Spleen (tissue), 7 donors: Measurements from ENCODE around the gene TBC1D9B.

ENCODE experiments used
- CTCF ChIP-seq, 11 experiments: fragments of 200-600 bp in 7 of 11; fragments of 450-650 bp in 4 of 11; sonication (generic) in 4 of 11; IDR thresholded peaks in 8 of 11; conservative IDR thresholded peaks in 3 of 11; 1 replicate in 7 of 11; 2 replicates in 4 of 11; pipeline versions ENCODE4 v1.4.0 to v1.8.0; 2016 to 2021; ENCODE audit warnings: antibody characterized with exemption in 11 of 11, inconsistent platforms in 4 of 11, mild to moderate bottlenecking in 1 of 11
- POLR2A ChIP-seq, 3 donors: fragments of 450-650 bp; IDR thresholded peaks; one replicate each; pipeline ENCODE4 v1.5.1; 2017; ENCODE audit warnings: antibody characterized with exemption in 3 of 3, mild to moderate bottlenecking in 1 of 3
- donor health status: DM: no; HTN: no; CAD: no; lungs with moderate emphysema.
- donor health status: DM: no; HTN: no; CAD: no.
- donor health status: DM: no; HTN: no; CAD: no.

GRCh38 chr5:179954434-179954833 is 46.7 kb upstream of the TBC1D9B start:
- TF ChIP-seq POLR2A (IDR thresholded peaks at IDR 0.05), result no peak
- no peak for TF ChIP-seq CTCF (IDR thresholded peaks at IDR 0.05 in 8 of 11, conservative IDR thresholded peaks at IDR 0.05 in 3 of 11)
